Astrocyte of the cerebellum (primary cell): ENCODE data around the gene DUS1L.

ENCODE experiments used
- DNase-seq: peaks from one replicate; pipeline ENCODE4 v3.0.0-alpha.2; 2011; ENCODE audit warnings: low read depth
- H3K4me3 ChIP-seq: 2 replicates; pipeline ENCODE4 v1.5.1; 2011; ENCODE audit warnings: mild to moderate bottlenecking, low read depth, low read length, moderate library complexity
- CTCF ChIP-seq: IDR thresholded peaks from 2 replicates; pipeline ENCODE4 v1.5.1; 2012; ENCODE audit warnings: low read length, low read depth, moderate library complexity, mild to moderate bottlenecking; ENCODE audit errors: missing control alignments
- in situ Hi-C: cut with HindIII; loops from 2 replicates; pipeline ENCODE4 v1.10.0; 2017; ENCODE audit warnings: low sequenced_read_pairs

Gene DUS1L

GRCh38 chr17:82092628-82092994, 27.0 kb upstream of the DUS1L start:
- TF ChIP-seq CTCF = no peak
- H3K4me3 ChIP-seq = no peak overlapping the region
- DNase-seq = no peak
- in situ Hi-C loops = no loop called here

- TF ChIP-seq CTCF = no peak
- in situ Hi-C loops = no loop called here
These were observed 26.5 kb upstream of the DUS1L start for GRCh38 chr17:82092094-82092586.

GRCh38 chr17:82091264-82092066, 25.9 kb upstream of the DUS1L start:
- no peak overlapping the region for H3K4me3 ChIP-seq
- no peak for DNase-seq
- TF ChIP-seq CTCF = no peak
- in situ Hi-C loops = no loop called here

More at GRCh38 chr17:82092094-82092586, 26.5 kb upstream of the DUS1L start:
- no peak overlapping the region for H3K4me3 ChIP-seq
- no peak for DNase-seq

DNA sequence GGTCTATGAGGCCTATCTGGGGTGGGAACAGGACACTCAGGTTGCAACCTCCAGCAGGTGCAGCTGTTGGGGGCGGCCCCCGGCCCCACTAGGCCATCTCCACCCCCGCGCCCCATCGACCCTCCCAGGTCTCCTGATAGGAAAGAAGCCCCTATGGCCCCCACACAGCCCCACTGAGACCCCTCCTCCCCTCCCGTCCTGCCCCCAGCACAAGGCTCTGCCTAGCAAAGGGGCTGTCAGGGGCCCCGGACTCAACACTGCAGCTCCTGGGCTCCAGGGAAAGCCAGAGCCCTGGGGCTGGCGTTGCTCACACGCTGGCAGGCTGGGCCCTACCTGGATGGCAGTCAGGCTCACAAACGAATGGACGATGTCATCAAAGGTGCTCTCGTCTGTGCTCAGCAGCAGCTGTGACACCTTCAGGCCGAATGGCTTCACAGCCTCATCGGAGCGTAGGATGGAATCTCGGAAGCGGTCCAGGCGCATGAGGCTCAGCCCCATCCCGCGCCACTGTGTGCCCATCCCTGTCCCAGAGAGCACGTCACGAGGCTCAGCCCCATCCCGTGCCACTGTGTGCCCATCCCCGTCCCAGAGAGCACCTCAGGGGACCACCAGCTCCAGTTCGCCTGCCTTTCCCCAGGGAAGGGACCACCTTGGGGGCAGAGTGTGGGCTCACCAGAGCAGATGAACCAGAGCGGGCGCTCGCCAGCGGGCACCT, 25.1 kb upstream of the DUS1L start:
- no peak for TF ChIP-seq CTCF
- no peak for DNase-seq
- no peak overlapping the region for H3K4me3 ChIP-seq
- in situ Hi-C loops = no loop called here

GRCh38 chr17:82089723-82090548, 24.3 kb upstream of the DUS1L start:
- no peak overlapping the region for H3K4me3 ChIP-seq
- TF ChIP-seq CTCF = no peak
- in situ Hi-C loops = no loop called here
- DNase-seq = no peak
